Activated naive CD4-positive, alpha-beta T cell (primary cell): ENCODE data around the gene TMEM18.
"Not testable (repeated sequence)": the region's sequence is repeated elsewhere in the genome, so short reads cannot be mapped to it uniquely, and the experiment has no call there.

ENCODE experiments used
- DNase-seq, 4 experiments: peaks; one replicate each; lab custom pipeline; 2025; lab: John Stamatoyannopoulos, UW

TMEM18 gene

DNA sequence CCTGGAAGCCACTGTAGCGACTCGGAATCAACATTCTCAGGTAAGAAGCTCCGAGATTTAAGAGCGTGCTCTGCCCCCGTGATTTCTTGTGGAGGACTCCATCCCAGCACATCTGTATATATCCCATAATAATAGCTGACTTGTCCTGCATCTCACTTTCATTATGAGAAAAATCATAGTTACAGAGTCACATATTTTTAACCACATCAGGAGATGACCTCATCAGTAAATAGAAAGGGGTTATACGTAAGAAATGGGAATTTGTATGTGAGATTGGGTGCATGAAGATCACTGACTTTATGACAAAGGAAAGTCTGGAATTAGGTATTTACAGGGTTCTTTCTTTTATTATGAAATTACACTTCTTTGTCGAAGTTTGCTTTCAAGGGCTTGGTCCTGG, 16.4 kb upstream of the TMEM18 start:
- DNase-seq: no peak

DNA sequence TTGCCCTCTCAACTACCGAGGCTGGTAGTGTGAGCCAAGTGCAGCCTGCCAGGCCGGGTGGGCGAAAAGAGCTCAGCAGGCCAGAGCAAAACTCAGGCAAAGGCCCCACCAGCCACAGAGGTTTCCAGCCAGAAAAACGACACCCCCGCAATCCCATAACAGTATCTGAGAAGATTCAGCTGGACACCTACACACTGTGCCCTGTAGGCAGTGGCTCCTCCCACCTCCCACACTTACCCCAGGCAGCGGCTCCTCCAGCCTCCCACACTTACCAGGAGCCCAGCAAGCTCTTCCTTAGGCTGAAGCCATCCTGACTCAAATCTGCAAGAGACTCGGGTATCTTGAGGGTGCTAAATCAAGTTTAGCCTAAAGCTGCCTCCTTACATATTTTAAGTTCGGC, 15.6 kb upstream of the TMEM18 start:
- no peak for DNase-seq

- DNase-seq: no peak
Observed at GRCh38 chr2:691821-692761, 14.9 kb upstream of the TMEM18 start.

DNA sequence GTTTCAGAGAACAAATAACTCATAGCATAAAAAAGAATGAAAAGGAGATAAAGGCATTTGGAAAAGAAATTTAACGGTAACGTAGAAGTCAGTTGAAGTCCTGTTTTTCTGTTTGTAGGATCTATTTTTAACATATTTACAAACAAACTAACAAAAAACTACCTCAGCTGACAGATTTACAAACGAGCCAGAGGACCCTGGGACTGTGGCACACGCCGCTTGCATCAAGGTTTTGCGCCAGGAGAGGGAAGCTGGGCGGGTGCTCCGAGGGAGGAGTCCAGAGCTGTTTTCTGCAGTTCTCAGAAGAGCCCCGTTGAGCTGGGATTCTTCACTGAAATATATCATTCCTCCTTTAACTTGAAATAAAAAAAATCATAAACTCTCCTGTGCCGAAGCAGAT, 13.6 kb upstream of the TMEM18 start:
- DNase-seq: no peak

- no peak for DNase-seq
Observed at GRCh38 chr2:689877-690510, 12.8 kb upstream of the TMEM18 start.

DNA sequence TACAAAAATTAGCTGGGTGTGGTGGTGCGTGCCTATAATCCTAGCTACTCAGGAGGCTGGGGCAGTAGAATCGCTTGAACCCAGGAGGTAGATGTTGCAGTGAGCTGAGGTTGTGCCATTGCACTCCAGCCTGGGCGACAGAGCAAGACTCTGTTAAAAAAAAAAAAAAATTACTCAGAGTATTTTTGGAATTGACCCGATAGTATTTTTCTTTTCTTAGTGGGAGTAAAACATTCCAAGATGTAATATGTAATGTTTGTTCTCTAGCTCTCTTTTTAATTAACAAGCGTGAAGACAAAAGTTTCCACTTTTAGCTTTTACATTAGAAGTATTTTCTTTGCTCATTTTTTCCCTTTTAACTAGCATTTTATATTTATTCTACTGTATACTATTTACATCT, 12.0 kb upstream of the TMEM18 start:
- DNase-seq: no peak

GRCh38 chr2:688504-689076, 11.4 kb upstream of the TMEM18 start:
- no peak for DNase-seq

DNA sequence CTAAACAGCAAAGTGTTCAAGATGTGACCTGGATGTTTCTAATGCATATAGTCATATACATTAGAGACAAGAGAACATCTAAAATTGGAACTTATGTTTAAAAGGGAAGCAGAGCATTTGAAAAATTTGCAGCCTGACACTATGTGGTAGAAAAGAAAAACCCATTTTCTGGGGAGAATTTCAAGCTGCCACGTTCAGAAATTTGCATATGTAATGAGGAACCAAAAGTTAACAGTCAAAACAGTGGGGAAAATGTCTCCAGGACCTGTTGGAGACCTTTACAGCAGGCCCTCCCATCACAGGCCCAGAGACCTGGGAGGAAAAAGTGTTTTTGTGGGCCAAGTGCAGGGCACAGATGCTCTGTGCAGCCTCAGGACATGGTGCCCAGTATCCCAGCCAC, 8.2 kb upstream of the TMEM18 start:
- DNase-seq: no peak

DNA sequence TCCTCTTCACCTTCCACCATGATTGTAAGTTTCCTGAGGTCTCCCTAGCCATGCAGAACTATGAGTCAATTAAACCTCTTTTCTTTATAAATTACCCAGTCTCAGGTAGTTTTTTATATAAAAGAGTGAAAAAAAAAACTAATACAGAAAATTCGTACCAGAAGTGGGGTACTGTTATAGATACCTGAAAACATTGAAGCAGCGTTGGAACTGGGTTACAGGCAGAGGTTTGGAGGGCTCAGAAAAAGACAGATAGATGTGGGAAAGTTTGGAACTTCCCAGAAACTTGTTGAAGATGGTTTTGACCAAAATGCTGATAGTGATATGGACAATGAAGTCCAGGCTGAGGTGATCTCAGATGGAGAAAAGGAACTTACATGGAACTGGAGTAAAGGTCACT, 7.7 kb upstream of the TMEM18 start:
- not testable (repeated sequence) for DNase-seq

DNA sequence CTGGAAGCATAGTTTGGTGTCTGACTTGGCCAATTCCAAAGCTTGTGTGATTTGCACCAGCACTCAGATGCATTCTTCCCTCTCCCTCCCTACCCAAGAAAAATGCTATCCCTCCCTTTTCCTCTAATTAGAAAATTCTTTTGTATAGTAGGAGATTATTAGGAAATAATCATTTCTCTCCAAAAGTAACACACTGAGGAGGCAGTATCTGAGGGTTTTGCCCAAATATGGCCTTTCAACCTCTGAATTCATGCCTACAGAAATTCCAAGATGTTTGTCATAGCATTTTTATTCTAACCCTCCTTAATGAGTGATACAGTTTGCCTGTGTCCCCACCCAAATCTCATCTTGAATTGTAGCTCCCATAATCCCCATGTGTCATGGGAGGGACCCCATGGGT, 5.0 kb upstream of the TMEM18 start:
- DNase-seq: no peak

DNA sequence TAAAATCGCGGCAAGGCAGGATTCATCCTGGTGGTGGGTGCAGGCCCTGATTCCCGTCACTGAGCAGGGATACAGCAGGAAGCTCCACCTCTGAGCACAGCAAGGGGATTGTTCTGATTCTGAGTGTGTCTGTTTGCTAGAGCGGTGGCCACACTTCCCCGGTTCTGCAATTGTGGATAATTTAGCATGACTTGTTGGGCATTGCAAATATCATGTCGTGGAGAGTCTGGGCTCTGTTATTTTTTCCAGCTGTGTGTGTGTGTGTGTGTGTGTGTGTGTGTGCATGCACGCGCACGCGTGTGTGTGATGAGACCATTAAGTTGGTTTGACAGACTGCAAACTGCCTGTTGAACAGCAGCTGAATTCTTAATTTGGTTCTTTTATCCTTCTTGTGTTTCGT, 4.1 kb upstream of the TMEM18 start:
- DNase-seq: no peak

- no peak for DNase-seq
Observed at GRCh38 chr2:680496-680895, 3.3 kb upstream of the TMEM18 start.

- DNase-seq: no peak
Observed at GRCh38 chr2:678964-679363, 1.8 kb upstream of the TMEM18 start.

- no peak for DNase-seq
Observed at GRCh38 chr2:677959-678550, 849 bp upstream of the TMEM18 start.

- no peak for DNase-seq
Observed at GRCh38 chr2:676647-677055, 555 bp downstream of the TMEM18 start.

DNA sequence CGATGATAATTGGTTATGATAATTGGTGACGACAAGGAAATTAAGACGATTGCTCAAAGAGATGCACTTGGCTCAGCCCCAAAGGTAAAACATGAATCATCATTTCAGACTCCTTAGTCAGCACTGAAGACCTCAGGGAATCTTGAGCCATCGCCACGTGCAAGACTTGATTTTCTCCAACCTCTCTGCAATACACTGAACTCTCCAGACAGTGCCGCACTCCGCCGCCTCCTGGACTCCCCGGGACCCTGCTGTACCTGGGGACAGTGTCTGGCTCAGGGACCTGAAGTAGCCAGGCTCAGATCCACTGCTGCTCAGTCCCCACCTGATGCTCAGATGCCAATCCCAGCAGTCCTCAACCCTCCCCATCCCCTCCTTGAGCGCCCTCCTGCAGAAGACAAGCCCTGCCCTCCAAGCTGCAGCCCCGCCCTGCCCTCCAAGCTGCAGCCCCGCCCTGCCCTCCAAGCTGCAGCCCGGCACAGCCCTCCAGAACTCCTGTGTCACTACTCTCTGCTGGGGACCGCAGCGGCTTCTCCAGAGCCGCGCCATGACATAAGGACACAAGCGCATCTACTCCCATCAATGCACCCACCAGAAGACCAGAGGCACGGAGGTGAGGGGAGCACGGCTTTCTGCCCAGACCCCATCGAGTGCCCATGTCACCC, 1.1 kb downstream of the TMEM18 start:
- DNase-seq: peak in 2 of 4 experiments; percentile 29 to 54

DNA sequence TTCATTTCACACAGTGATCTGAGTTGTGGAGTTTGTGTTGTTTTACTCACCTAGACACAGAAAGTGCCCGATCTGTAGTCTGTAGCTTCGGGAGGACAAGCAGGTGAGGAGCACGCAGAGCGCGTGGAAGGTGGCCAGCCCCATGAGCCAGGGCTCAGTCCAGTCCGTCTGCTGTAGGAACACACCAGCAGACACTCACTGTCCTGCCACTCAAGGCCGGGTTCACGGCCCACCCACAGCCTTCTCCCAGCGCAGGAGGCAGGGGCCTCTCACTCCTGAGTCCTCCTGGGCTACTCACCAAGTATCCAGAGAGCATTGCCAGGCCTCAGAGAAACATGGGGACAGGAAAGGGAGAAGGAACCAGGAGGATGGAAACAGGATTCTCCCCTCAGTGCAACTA, 1.7 kb downstream of the TMEM18 start:
- DNase-seq: no peak

GRCh38 chr2:675051-675450, 2.2 kb downstream of the TMEM18 start:
- DNase-seq: no peak

DNA sequence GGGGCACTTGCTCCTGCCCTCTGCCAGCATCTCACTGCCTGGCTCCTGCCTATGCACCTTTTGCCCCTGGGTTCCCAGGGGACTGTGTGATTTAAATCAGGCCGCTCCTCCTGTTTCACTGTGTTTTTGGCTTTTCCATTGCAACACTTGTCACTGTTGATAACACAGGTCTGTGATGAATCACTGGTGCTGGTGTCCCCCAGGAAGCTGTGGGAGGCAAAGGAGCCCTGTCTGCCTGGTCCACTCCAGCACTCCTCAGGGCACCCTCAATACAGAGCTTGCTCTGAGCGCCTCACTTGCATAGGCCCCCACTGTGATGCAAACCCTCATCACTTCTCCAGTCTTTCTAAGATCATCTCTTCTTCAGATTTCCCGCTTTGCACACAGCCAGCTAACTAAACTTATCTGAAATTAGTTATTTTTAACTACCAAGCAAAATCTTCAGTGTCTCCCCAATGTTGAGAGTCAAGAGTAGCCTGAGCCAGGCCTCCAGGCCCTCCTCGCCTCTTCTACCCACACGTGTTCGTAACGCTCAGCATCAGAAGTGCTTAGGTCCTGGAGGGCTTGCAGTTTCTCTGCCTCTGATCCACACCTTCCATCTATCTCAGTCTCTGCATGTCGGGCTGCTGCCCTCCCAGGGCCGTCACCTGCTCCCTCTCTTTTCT, 2.8 kb downstream of the TMEM18 start:
- no peak for DNase-seq

- no peak for DNase-seq
Observed at GRCh38 chr2:673615-674320, 3.4 kb downstream of the TMEM18 start.

GRCh38 chr2:673016-673415, 4.2 kb downstream of the TMEM18 start:
- DNase-seq: no peak
